Mesendoderm (in vitro differentiated cells): ENCODE results near the gene TRAPPC5.
A peak's percentile ranks its signal among the peaks of the same experiment; 100 is the strongest.

ENCODE experiments used
- DNase-seq: peaks from one replicate; pipeline ENCODE4 v3.0.0; 2013
- H2AK5ac ChIP-seq: 2 replicates; pipeline ENCODE4 v1.6.1; 2013; ENCODE audit warnings: low read length, inconsistent platforms
- H2BK120ac ChIP-seq: 2 replicates; pipeline ENCODE4 v1.6.1; 2013; ENCODE audit warnings: low read depth, mild to moderate bottlenecking, low read length, moderate library complexity, mixed read lengths
- H2BK15ac ChIP-seq: replicated peaks from 2 replicates; pipeline ENCODE4 v1.6.1; 2013; ENCODE audit warnings: low read depth, mild to moderate bottlenecking, moderate library complexity
- H2BK5ac ChIP-seq: 2 replicates; pipeline ENCODE4 v1.6.1; 2013; ENCODE audit warnings: low read length, inconsistent platforms
- H3K18ac ChIP-seq: 2 replicates; pipeline ENCODE4 v1.6.1; 2013; ENCODE audit warnings: mild to moderate bottlenecking, low read length, mixed read lengths
- H3K23ac ChIP-seq: one replicate; pipeline ENCODE4 v1.6.1; 2013; ENCODE audit warnings: low read length
- H3K27ac ChIP-seq: 2 replicates; pipeline ENCODE4 v1.5.1; 2013; ENCODE audit warnings: low read depth, mild to moderate bottlenecking, inconsistent platforms, low read length, moderate library complexity
- H3K27me3 ChIP-seq: 2 replicates; pipeline ENCODE4 v1.6.1; 2013; ENCODE audit warnings: low read length, control low read depth, mild to moderate bottlenecking, inconsistent platforms; ENCODE audit not compliant: insufficient read depth, poor library complexity
- H3K36me3 ChIP-seq: 2 replicates; pipeline ENCODE4 v1.6.1; 2013; ENCODE audit warnings: low read length, inconsistent platforms; ENCODE audit not compliant: control insufficient read depth, insufficient read depth
- H3K4ac ChIP-seq: one replicate; pipeline ENCODE4 v1.6.1; 2013; ENCODE audit warnings: low read depth, mild to moderate bottlenecking, low read length, moderate library complexity
- H3K4me1 ChIP-seq: 2 replicates; pipeline ENCODE4 v1.6.1; 2013; ENCODE audit warnings: low read depth, low read length, inconsistent platforms; ENCODE audit not compliant: control insufficient read depth
- H3K4me2 ChIP-seq: 2 replicates; pipeline ENCODE4 v1.6.1; 2013; ENCODE audit warnings: low read length
- H3K4me3 ChIP-seq: 2 replicates; pipeline ENCODE4 v1.5.1; 2013; ENCODE audit warnings: mild to moderate bottlenecking, low read length
- H3K56ac ChIP-seq: one replicate; pipeline ENCODE4 v1.6.1; 2013; ENCODE audit warnings: low read length
- H3K79me1 ChIP-seq: 2 replicates; pipeline ENCODE4 v1.6.1; 2013; ENCODE audit warnings: low read length, inconsistent platforms
- H3K79me2 ChIP-seq: 2 replicates; pipeline ENCODE4 v1.6.1; 2013; ENCODE audit warnings: mild to moderate bottlenecking, low read length; ENCODE audit not compliant: control insufficient read depth, insufficient read depth
- H3K9ac ChIP-seq: 2 replicates; pipeline ENCODE4 v1.6.1; 2013; ENCODE audit warnings: low read length, inconsistent platforms
- H4K5ac ChIP-seq: one replicate; pipeline ENCODE4 v1.6.1; 2013; ENCODE audit warnings: low read length
- H4K8ac ChIP-seq: one replicate; pipeline ENCODE4 v1.6.1; 2013; ENCODE audit warnings: low read depth, mild to moderate bottlenecking, control low read depth, low read length, moderate library complexity
- WGBS: extraction: QIAGEN DNeasy Blood & Tissue Kit; methylation state at CpG from one replicate; pipeline ENCODE4 v1.1.7; 2013; ENCODE audit warnings: low lambda C conversion rate, missing lambda C conversion rate; ENCODE audit not compliant: insufficient coverage; ENCODE audit errors: extremely low coverage; 5-methylcytosine and 5-hydroxymethylcytosine counted together

The TRAPPC5 gene

DNA sequence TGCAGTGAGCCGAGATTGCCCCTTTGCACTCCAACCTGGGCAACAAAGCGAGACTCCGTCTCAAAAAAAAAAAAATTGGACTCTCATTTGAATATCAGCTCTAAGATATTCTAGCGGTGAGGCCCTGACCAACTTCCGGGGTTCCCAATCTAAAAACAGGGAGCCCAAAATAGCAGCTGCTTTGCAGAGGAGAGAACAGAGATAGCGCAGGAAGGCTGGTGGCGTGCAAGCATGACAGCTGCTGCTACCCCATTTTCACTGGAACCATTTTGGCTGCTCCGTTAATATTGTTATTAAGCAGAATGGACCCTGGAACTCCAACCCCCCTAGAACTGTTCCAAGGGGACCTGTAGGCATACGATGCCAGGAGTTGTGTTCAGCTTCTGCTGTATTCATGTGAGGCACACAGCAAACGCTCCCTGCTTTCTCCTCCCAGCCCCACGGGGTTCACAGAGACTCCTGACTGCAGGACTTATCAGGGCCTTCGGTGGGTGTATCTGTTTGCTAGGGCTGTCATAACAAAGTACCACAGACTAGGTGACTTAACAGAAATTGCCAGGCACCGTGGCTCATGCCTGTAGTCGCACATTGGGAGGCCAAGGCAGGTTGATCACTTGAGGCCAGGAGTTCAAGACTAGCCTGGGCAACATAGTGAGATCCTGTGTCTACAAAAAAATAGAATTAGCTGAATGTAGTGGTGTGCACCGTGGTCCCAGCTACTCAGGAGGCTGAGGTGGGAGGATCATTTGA, 32.2 kb upstream of the TRAPPC5 start:
- H3K27me3 ChIP-seq: no peaks in the 10 kb centered on the region
- no peak overlapping the region for H2AK5ac ChIP-seq
- no peak overlapping the region for H2BK5ac ChIP-seq
- H3K9ac ChIP-seq: no peak overlapping the region
- no peak overlapping the region for H2BK120ac ChIP-seq
- DNase-seq: no peak
- H3K56ac ChIP-seq: no peak overlapping the region
- H3K4me1 ChIP-seq: no peaks in the 10 kb centered on the region
- no peak overlapping the region for H3K4me3 ChIP-seq
- H4K5ac ChIP-seq: no peak overlapping the region
- WGBS: no CpG with 5 or more reads among the region's 15 CpGs
- H3K23ac ChIP-seq: no peak overlapping the region
- no peak overlapping the region for H2BK15ac ChIP-seq
- H4K8ac ChIP-seq: no peak overlapping the region
- H3K27ac ChIP-seq: no peak overlapping the region
- H3K4ac ChIP-seq: no peak overlapping the region
- no peak overlapping the region for H3K18ac ChIP-seq
- H3K79me1 ChIP-seq: no peaks in the 10 kb centered on the region
- no peak overlapping the region for H3K4me2 ChIP-seq
- no peaks in the 10 kb centered on the region for H3K79me2 ChIP-seq
- no peaks in the 10 kb centered on the region for H3K36me3 ChIP-seq

DNA sequence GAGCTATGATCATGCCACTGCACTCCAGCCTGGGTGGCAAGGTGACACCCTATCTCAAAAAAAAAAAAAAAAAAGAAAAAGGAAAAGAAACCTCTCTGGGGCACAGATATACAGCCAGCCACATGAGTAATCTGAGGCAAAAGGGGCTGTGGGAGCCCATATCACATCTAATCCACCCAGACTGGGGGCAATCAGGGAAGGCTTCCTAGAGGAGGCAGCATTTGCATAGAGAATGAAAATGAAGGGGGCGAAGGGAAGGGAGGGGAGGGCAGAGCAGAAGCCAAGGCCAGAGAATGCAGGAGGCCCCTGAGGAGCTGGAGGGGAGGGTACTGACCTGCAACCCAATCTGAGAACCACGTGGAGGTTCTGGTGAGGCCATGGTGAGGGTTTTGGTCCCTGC, 30.5 kb upstream of the TRAPPC5 start:
- WGBS: no CpG with 5 or more reads among the region's 2 CpGs
- Histone ChIP-seq H3K27ac (no peak overlapping the region), H3K4me2 (no peak overlapping the region)

DNA sequence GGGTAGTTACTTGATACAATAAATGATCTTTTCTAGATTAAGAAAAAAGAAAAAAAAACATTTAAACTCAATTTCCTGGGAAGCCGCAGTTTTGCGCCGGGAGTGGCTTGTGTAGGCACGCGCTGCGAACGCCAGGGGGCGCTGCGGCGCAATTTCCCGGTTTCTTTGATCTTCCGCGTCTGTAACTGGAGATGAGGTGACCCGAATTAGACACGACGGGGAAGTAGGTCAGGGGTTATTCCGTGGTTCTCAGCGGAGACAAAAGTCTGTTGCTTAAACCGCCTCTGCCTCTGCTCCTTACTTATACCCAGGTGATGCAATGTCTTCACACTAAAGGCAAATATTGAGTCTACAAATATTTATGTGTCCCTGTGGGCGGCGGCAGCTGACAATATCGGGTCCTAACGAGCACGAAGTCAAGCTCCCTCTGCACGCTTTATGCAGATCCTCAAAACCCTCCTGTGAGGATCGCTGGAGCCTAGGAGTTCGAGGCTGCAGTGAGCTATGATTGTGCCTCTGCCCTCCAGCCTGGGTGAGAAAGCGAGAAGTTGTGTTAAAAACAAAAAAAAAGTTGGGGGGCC, 28.5 kb upstream of the TRAPPC5 start:
- Histone ChIP-seq H3K4ac (no peak overlapping the region), H3K56ac (peak overlapping the region; percentile 25), H3K4me1 (no peaks in the 10 kb centered on the region), H2AK5ac (no peak overlapping the region), H3K18ac (no peak overlapping the region), H3K23ac (no peak overlapping the region), H3K36me3 (no peaks in the 10 kb centered on the region), H2BK5ac (no peak overlapping the region), H3K27ac (no peak overlapping the region), H3K79me2 (no peaks in the 10 kb centered on the region), H4K8ac (no peak overlapping the region), H3K4me2 (peak overlapping the region; percentile 11), H2BK120ac (no peak overlapping the region), H4K5ac (peak overlapping the region; percentile 39), H3K4me3 (no peak overlapping the region), H2BK15ac (no peak overlapping the region), H3K79me1 (no peaks in the 10 kb centered on the region), H3K9ac (no peak overlapping the region), H3K27me3 (no peaks in the 10 kb centered on the region)
- no CpG with 5 or more reads among the region's 28 CpGs for WGBS
- DNase-seq: peak; percentile 89

More for the DNA sequence above, 30.5 kb upstream of the TRAPPC5 start:
- Histone ChIP-seq H4K5ac (no peak overlapping the region), H3K27me3 (no peaks in the 10 kb centered on the region), H2BK120ac (no peak overlapping the region), H3K36me3 (no peaks in the 10 kb centered on the region), H3K4ac (no peak overlapping the region), H2BK15ac (no peak overlapping the region), H2AK5ac (no peak overlapping the region), H3K79me2 (no peaks in the 10 kb centered on the region), H4K8ac (no peak overlapping the region), H3K4me3 (no peak overlapping the region), H3K18ac (no peak overlapping the region), H2BK5ac (no peak overlapping the region), H3K79me1 (no peaks in the 10 kb centered on the region), H3K56ac (no peak overlapping the region), H3K23ac (no peak overlapping the region), H3K9ac (no peak overlapping the region), H3K4me1 (no peaks in the 10 kb centered on the region)
- DNase-seq: no peak

DNA sequence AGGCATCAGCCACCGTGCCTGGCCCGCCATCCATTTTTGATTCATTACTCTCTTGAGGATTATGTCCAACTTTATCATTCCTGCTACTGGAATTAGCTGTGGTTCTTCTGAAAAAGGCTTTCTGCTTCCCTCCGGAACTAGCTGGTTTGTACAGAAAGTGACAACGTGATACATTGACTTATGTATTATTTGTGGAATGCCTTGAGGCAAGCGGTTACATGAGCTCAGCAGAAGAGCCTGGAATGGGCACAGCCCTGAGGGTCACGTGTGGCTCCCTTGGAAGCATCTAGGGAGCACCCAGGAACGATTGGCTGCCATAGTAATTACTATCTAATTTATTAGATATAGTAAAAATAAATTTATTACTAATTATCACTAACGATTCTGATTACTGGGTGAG, 26.2 kb upstream of the TRAPPC5 start:
- Histone ChIP-seq H3K27ac (no peak overlapping the region), H2AK5ac (no peak overlapping the region), H3K79me1 (no peaks in the 10 kb centered on the region), H3K56ac (no peak overlapping the region), H3K4me2 (no peak overlapping the region), H3K27me3 (no peaks in the 10 kb centered on the region), H4K8ac (no peak overlapping the region), H3K4me3 (no peak overlapping the region), H3K18ac (no peak overlapping the region), H3K23ac (no peak overlapping the region), H3K9ac (no peak overlapping the region), H3K79me2 (no peaks in the 10 kb centered on the region), H3K4ac (no peak overlapping the region), H3K4me1 (no peaks in the 10 kb centered on the region), H2BK5ac (no peak overlapping the region), H4K5ac (no peak overlapping the region), H3K36me3 (no peaks in the 10 kb centered on the region), H2BK15ac (no peak overlapping the region), H2BK120ac (no peak overlapping the region)
- WGBS: no CpG with 5 or more reads among the region's 8 CpGs
- DNase-seq: no peak

DNA sequence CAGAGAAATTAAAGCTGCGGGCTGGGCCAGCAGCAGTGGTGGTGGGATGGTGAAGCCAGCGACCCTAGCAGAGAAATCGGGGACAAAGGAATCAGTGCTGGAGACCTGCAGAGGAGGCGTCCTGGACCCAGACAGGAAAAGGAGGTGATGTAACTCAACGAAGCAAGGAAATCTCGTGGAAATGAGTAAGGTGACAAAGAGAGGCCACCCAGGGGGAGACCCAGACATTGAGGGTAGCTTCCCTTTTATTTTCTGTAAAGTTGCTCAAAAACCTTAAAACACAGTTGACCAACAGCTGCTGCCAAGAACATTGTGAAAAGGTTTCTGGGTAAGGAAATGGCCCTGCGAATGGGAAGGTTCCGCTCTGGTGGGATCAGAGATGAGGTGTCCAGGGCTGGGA, 25.1 kb upstream of the TRAPPC5 start:
- no peak overlapping the region for H3K23ac ChIP-seq
- H3K79me2 ChIP-seq: no peaks in the 10 kb centered on the region
- no peak overlapping the region for H3K4ac ChIP-seq
- H3K18ac ChIP-seq: no peak overlapping the region
- H3K9ac ChIP-seq: no peak overlapping the region
- no peaks in the 10 kb centered on the region for H3K4me1 ChIP-seq
- H3K4me3 ChIP-seq: no peak overlapping the region
- WGBS: no CpG with 5 or more reads among the region's 8 CpGs
- no peak overlapping the region for H3K56ac ChIP-seq
- H2BK120ac ChIP-seq: no peak overlapping the region
- no peaks in the 10 kb centered on the region for H3K79me1 ChIP-seq
- no peak overlapping the region for H3K4me2 ChIP-seq
- no peak overlapping the region for H2AK5ac ChIP-seq
- no peak overlapping the region for H4K5ac ChIP-seq
- no peak for DNase-seq
- H2BK15ac ChIP-seq: no peak overlapping the region
- no peaks in the 10 kb centered on the region for H3K36me3 ChIP-seq
- H4K8ac ChIP-seq: no peak overlapping the region
- H3K27ac ChIP-seq: no peak overlapping the region
- H2BK5ac ChIP-seq: no peak overlapping the region
- no peaks in the 10 kb centered on the region for H3K27me3 ChIP-seq
